SK-N-SH (cell line): Measurements from ENCODE around the gene TAGLN2.

ENCODE experiments used
- EP300 ChIP-seq, 2 experiments: IDR thresholded peaks; 2 replicates each; pipeline versions ENCODE4 v1.4.0 to v1.6.1; 2012; ENCODE audit warnings: borderline replicate concordance in 1 of 2, low read depth in 1 of 2, low read length in 1 of 2
- POLR2AphosphoS5 ChIP-seq: IDR thresholded peaks from 2 replicates; pipeline ENCODE4 v1.6.1; 2012; ENCODE audit warnings: low read depth, low read length

DNA sequence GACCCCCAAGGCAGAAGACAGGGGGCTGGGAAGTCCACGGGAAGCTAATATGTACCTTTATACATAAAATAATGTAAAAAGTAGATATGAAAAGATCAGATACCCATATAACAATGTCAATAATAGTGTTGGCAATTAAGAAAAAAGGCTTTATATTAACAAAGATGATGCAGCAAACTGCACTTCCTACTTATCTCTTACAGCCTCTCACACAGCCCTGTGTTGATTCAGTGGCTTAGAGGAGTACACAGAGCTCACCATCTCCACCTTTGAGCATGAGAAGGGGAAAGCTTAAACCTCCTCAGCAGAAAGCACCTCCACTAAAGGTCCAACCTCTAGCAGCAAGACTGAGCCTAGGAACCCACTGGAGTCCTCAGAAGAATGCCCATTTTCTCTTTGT is 55.7 kb downstream of the TAGLN2 start:
- TF ChIP-seq POLR2AphosphoS5 (no peak), EP300 (IDR thresholded peaks at IDR 0.05; ENCODE audit: borderline replicate concordance in 1 of 2, low read depth in 1 of 2, low read length in 1 of 2) (no peak)
